ENCODE results near the gene ZNF385C. TPM values are rescaled to one million over a fixed set of nuclear protein-coding genes. Genes with fewer than 3 reads are reported as not detected.

Gene ZNF385C
- polyA plus RNA-seq, 2 of the 4 experiments (the other 2 are of a cell fraction) = 0.13 to 0.61 TPM

GRCh38 chr17:42076797-42077559 is 21.3 kb downstream of the ZNF385C start:
- Histone ChIP-seq H3K27ac (no peak overlapping the region), H3K4me2 (no peak overlapping the region), H3K4me3 (no peak overlapping the region), H3K4me1 (peaks cover 4% of the 10 kb centered on the region; the same call in 2 of the 3 replicates), H3K9me3 (no peaks in the 10 kb centered on the region)
- TF ChIP-seq, protein P1, sequence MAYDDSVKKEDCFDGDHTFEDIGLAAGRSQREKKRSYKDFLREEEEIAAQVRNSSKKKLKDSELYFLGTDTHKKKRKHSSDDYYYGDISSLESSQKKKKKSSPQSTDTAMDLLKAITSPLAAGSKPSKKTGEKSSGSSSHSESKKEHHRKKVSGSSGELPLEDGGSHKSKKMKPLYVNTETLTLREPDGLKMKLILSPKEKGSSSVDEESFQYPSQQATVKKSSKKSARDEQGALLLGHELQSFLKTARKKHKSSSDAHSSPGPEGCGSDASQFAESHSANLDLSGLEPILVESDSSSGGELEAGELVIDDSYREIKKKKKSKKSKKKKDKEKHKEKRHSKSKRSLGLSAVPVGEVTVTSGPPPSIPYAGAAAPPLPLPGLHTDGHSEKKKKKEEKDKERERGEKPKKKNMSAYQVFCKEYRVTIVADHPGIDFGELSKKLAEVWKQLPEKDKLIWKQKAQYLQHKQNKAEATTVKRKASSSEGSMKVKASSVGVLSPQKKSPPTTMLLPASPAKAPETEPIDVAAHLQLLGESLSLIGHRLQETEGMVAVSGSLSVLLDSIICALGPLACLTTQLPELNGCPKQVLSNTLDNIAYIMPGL (CRISPR knock-in tag; IDR thresholded peaks at IDR 0.05; ENCODE audit: borderline replicate concordance) = no peak
- no peak for TF ChIP-seq EHF (CRISPR knock-in tag; IDR thresholded peaks at IDR 0.05)
- no peak for TF ChIP-seq JUNB (IDR thresholded peaks at IDR 0.05)
- no peak for TF ChIP-seq MYC (IDR thresholded peaks at IDR 0.05; ENCODE audit: borderline replicate concordance, low read length)
- TF ChIP-seq CHD4 (IDR thresholded peaks at IDR 0.05; ENCODE audit: borderline replicate concordance) = no peak
- TF ChIP-seq KDM1A (IDR thresholded peaks at IDR 0.05; ENCODE audit: low read depth) = no peak
- TF ChIP-seq RAD21 (conservative IDR thresholded peaks at IDR 0.05 in 1 of 2, IDR thresholded peaks at IDR 0.05 in 1 of 2) = no peak
- no peak for TF ChIP-seq POLR2AphosphoS2 (conservative IDR thresholded peaks at IDR 0.05; ENCODE audit: low read length)
- no peak for TF ChIP-seq PHF8 (IDR thresholded peaks at IDR 0.05; ENCODE audit: borderline replicate concordance, low read depth)
- ChIA-PET CTCF (interaction anchor here (1.0 to 8.1 kb wide), 5 partner anchors 10 to 114 kb away, joined by 3 to 85 read pairs (median 3); partner anchors contain the start of gene ZNF385C), POLR2A (no interaction called here)
- DNase-seq (ENCODE audit: low read depth in 1 of 2, low spot score in 1 of 2) (no peak), ATAC-seq (no peak), FAIRE-seq (peak; percentile 84)
- 86% methylated on average over 4 of the region's 4 CpGs for WGBS (ENCODE audit: missing lambda C conversion rate)

GRCh38 chr17:42075789-42076188 is 22.5 kb downstream of the ZNF385C start:
- ChIA-PET CTCF (interaction anchor here (0.7 to 8.1 kb wide), 8 partner anchors 9 to 51 kb away, joined by 3 to 85 read pairs (median 4); no protein-coding TSS in a partner anchor), POLR2A (no interaction called here)
- no peak for DNase-seq (ENCODE audit: low read depth in 1 of 2, low spot score in 1 of 2)
- FAIRE-seq = no peak
- Histone ChIP-seq H3K9me3 (no peaks in the 10 kb centered on the region), H3K4me3 (no peak overlapping the region), H3K4me2 (no peak overlapping the region), H3K27ac (no peak overlapping the region), H3K4me1 (peaks cover 4% of the 10 kb centered on the region; the same call in 1 of the 3 replicates)
- WGBS (ENCODE audit: missing lambda C conversion rate) = 62% methylated on average over 6 of the region's 6 CpGs
- ATAC-seq = no peak
- TF ChIP-seq RAD21 (conservative IDR thresholded peaks at IDR 0.05 in 1 of 2, IDR thresholded peaks at IDR 0.05 in 1 of 2) (no peak), GATA3 (IDR thresholded peaks at IDR 0.05; ENCODE audit: borderline replicate concordance) (no peak), NFE2L2 (conservative IDR thresholded peaks at IDR 0.05; ENCODE audit: low read length) (no peak), FOSB (CRISPR knock-in tag; IDR thresholded peaks at IDR 0.05) (no peak), POLR2AphosphoS2 (conservative IDR thresholded peaks at IDR 0.05; ENCODE audit: low read length) (no peak), ZSCAN20 (CRISPR knock-in tag; IDR thresholded peaks at IDR 0.05) (no peak), KDM1A (IDR thresholded peaks at IDR 0.05; ENCODE audit: low read depth) (no peak), ELK1 (IDR thresholded peaks at IDR 0.05; ENCODE audit: low read depth, low read length) (no peak), JUN (IDR thresholded peaks at IDR 0.05) (no peak), FOXS1 (CRISPR knock-in tag; IDR thresholded peaks at IDR 0.05) (no peak), HDAC2 (IDR thresholded peaks at IDR 0.05) (no peak), BHLHE40 (IDR thresholded peaks at IDR 0.05; ENCODE audit: low read depth, low read length) (no peak), HOXB13 (CRISPR knock-in tag; IDR thresholded peaks at IDR 0.05; ENCODE audit: low read depth) (no peak)
- TF ChIP-seq, protein P2, sequence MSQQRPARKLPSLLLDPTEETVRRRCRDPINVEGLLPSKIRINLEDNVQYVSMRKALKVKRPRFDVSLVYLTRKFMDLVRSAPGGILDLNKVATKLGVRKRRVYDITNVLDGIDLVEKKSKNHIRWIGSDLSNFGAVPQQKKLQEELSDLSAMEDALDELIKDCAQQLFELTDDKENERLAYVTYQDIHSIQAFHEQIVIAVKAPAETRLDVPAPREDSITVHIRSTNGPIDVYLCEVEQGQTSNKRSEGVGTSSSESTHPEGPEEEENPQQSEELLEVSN (IDR thresholded peaks at IDR 0.05; ENCODE audit: borderline replicate concordance, low read depth) = no peak
